Gastroesophageal sphincter (tissue), 3 donors: ENCODE data around the gene LONRF2.

ENCODE experiments used
- CTCF ChIP-seq, 4 experiments: fragments of 200-600 bp in 2 of 4; fragments of 450-650 bp in 2 of 4; sonication (generic) in 1 of 4; IDR thresholded peaks; one replicate each; pipeline ENCODE4 v1.5.1; 2017 to 2019; ENCODE audit warnings: antibody characterized with exemption in 4 of 4, mild to moderate bottlenecking in 2 of 4, moderate library complexity in 2 of 4
- EP300 ChIP-seq: sonication (generic); formaldehyde crosslinking; IDR thresholded peaks from one replicate; pipeline ENCODE4 v1.6.1; 2017; ENCODE audit warnings: antibody characterized with exemption, mild to moderate bottlenecking
- POLR2A ChIP-seq, 2 donors: fragments of 450-650 bp; IDR thresholded peaks; one replicate each; pipeline ENCODE4 v1.6.1; 2017; ENCODE audit warnings: antibody characterized with exemption in 2 of 2, mild to moderate bottlenecking in 2 of 2, moderate library complexity in 1 of 2
- POLR2AphosphoS5 ChIP-seq: sonication (generic); formaldehyde crosslinking; IDR thresholded peaks from one replicate; pipeline ENCODE4 v1.6.1; 2017; ENCODE audit warnings: antibody characterized with exemption

- no peak for TF ChIP-seq CTCF (IDR thresholded peaks at IDR 0.05)
- no peak for TF ChIP-seq POLR2A (IDR thresholded peaks at IDR 0.05)
- TF ChIP-seq POLR2AphosphoS5, result no peak
- no peak for TF ChIP-seq EP300
Observed at GRCh38 chr2:100339823-100340222, 17.5 kb upstream of the LONRF2 start.
